GM23338 (cell line): ENCODE data around the gene RRP8. TPM values are rescaled to one million over a fixed set of nuclear protein-coding genes. Genes with fewer than 3 reads are reported as not detected.

Source experiments
- ATAC-seq: fragments of 200-7000 bp; cut with Tn5 transposase; 3 replicates; pipeline ENCODE4 v1.9.1; 2020
- DNase-seq: peaks from one replicate; pipeline ENCODE4 v3.0.0-alpha.2; 2015; ENCODE audit warnings: low spot score
- H2AFZ ChIP-seq: fragments of 200-600 bp; sonication (generic); 2 replicates; pipeline ENCODE4 v1.8.0; 2016; ENCODE audit warnings: antibody characterized with exemption, mild to moderate bottlenecking, moderate library complexity
- H3F3A ChIP-seq: fragments of 200-600 bp; sonication (generic); replicated peaks from 2 replicates; pipeline ENCODE4 v1.8.0; 2017; ENCODE audit warnings: antibody characterized with exemption, mixed run types, low read depth
- H3K27ac ChIP-seq: fragments of 200-600 bp; sonication (generic); 2 replicates; pipeline ENCODE4 v1.6.1; 2016; ENCODE audit warnings: low read depth
- H3K27me3 ChIP-seq: fragments of 200-600 bp; sonication (generic); 2 replicates; pipeline ENCODE4 v1.8.0; 2016; ENCODE audit warnings: mild to moderate bottlenecking, mixed run types, moderate library complexity; ENCODE audit not compliant: insufficient read depth
- H3K36me3 ChIP-seq: fragments of 200-600 bp; sonication (generic); 2 replicates; pipeline ENCODE4 v1.8.0; 2016; ENCODE audit warnings: mild to moderate bottlenecking; ENCODE audit not compliant: insufficient read depth
- H3K4me1 ChIP-seq: fragments of 200-600 bp; sonication (generic); 2 replicates; pipeline ENCODE4 v1.8.0; 2016; ENCODE audit warnings: mild to moderate bottlenecking, moderate library complexity; ENCODE audit not compliant: insufficient read depth
- H3K4me2 ChIP-seq: fragments of 200-600 bp; sonication (generic); 2 replicates; pipeline ENCODE4 v1.7.1; 2017; ENCODE audit warnings: mixed run types
- H3K4me3 ChIP-seq: fragments of 200-600 bp; sonication (generic); 2 replicates; pipeline ENCODE4 v1.6.1; 2016; ENCODE audit warnings: mixed run types
- H3K79me2 ChIP-seq: fragments of 200-600 bp; sonication (generic); replicated peaks from 2 replicates; pipeline ENCODE4 v1.8.0; 2017; ENCODE audit warnings: mild to moderate bottlenecking; ENCODE audit not compliant: insufficient read depth
- H3K9me2 ChIP-seq: fragments of 200-600 bp; sonication (generic); 2 replicates; pipeline ENCODE4 v1.8.0; 2017; ENCODE audit not compliant: insufficient read depth
- H4K20me1 ChIP-seq: fragments of 200-600 bp; sonication (generic); replicated peaks from 2 replicates; pipeline ENCODE4 v1.8.0; 2017; ENCODE audit warnings: mild to moderate bottlenecking; ENCODE audit not compliant: insufficient read depth
- H3K27ac Mint-ChIP-seq: 2 replicates; pipeline ENCODE4 v1.8.0; 2020; ENCODE audit warnings: inconsistent platforms, mild to moderate bottlenecking, moderate library complexity, mixed read lengths
- H3K27me3 Mint-ChIP-seq: 3 replicates; pipeline ENCODE4 v1.8.0; 2022; ENCODE audit warnings: low read depth, mild to moderate bottlenecking, moderate library complexity, mixed read lengths, inconsistent platforms; ENCODE audit not compliant: insufficient read depth, poor library complexity
- H3K36me3 Mint-ChIP-seq: 3 replicates; pipeline ENCODE4 v1.8.0; 2021; ENCODE audit warnings: low read depth, mild to moderate bottlenecking, inconsistent platforms, moderate library complexity, mixed read lengths
- H3K4me1 Mint-ChIP-seq: 3 replicates; pipeline ENCODE4 v1.8.0; 2020; ENCODE audit warnings: mild to moderate bottlenecking, inconsistent platforms, mixed read lengths
- H3K4me3 Mint-ChIP-seq: 3 replicates; pipeline ENCODE4 v1.8.0; 2021; ENCODE audit warnings: moderate library complexity, mild to moderate bottlenecking, inconsistent platforms, mixed read lengths
- H3K9me3 Mint-ChIP-seq: 3 replicates; pipeline ENCODE4 v1.8.0; 2020; ENCODE audit warnings: moderate library complexity, mild to moderate bottlenecking, inconsistent platforms, mixed read lengths
- CREB1 ChIP-seq: fragments of 250-450 bp; sonication (Bioruptor Pico); IDR thresholded peaks from 2 replicates; pipeline ENCODE4 v1.5.0; 2020; ENCODE audit warnings: low read depth, mild to moderate bottlenecking, moderate library complexity
- CTCF ChIP-seq, 2 experiments: fragments of 200-600 bp in 1 of 2; sonication (generic) in 1 of 2; conservative IDR thresholded peaks; 2 replicates each; pipeline versions ENCODE4 v1.5.1 to v1.6.1; 2016 to 2017; ENCODE audit warnings: antibody characterized with exemption in 2 of 2, low read depth in 2 of 2, mild to moderate bottlenecking in 2 of 2, moderate library complexity in 1 of 2
- EZH2 ChIP-seq: fragments of 200-600 bp; sonication (generic); IDR thresholded peaks from one replicate; pipeline ENCODE4 v1.8.0; 2017; ENCODE audit warnings: antibody characterized with exemption, mild to moderate bottlenecking, low read depth; ENCODE audit not compliant: unreplicated experiment
- EZH2phosphoT487 ChIP-seq: fragments of 200-600 bp; sonication (generic); IDR thresholded peaks from one replicate; pipeline ENCODE4 v1.8.1; 2018; ENCODE audit warnings: antibody characterized with exemption; ENCODE audit not compliant: unreplicated experiment
- JUNB ChIP-seq: IDR thresholded peaks from one replicate; pipeline ENCODE4 v1.6.1; 2016; ENCODE audit warnings: antibody characterized with exemption; ENCODE audit not compliant: unreplicated experiment
- NANOG ChIP-seq: IDR thresholded peaks from 2 replicates; pipeline ENCODE4 v1.6.1; 2016; ENCODE audit warnings: antibody characterized with exemption, borderline replicate concordance
- POLR2AphosphoS5 ChIP-seq: IDR thresholded peaks from 2 replicates; pipeline ENCODE4 v1.6.1; 2016; ENCODE audit warnings: antibody characterized with exemption, low read depth
- STAT1 ChIP-seq: IDR thresholded peaks from one replicate; pipeline ENCODE4 v1.6.1; 2016; ENCODE audit warnings: antibody characterized with exemption; ENCODE audit not compliant: unreplicated experiment
- ZNF114 ChIP-seq: fragments of 250-450 bp; sonication (Bioruptor Pico); IDR thresholded peaks from 2 replicates; pipeline ENCODE4 v1.5.0; 2020; ENCODE audit warnings: mild to moderate bottlenecking, moderate library complexity
- ZNF331 ChIP-seq: fragments of 250-450 bp; sonication (Bioruptor Pico); IDR thresholded peaks from 2 replicates; pipeline ENCODE4 v1.5.0; 2020; ENCODE audit warnings: low read depth, mild to moderate bottlenecking, moderate library complexity
- polyA plus RNA-seq: library from polyadenylated mRNA; unstranded; fragments of >200 nt; fragmentation: Nextera tagmentation; extraction: Ambion mirVana; gene quantifications from 2 replicates; pipeline ENCODE4 v1.2.1, GENCODE V29; 2016
- total RNA-seq: library from RNA; depleted of rRNA; stranded (reverse); fragments of >200 nt; shearing (Covaris generic); gene quantifications from 2 replicates; pipeline ENCODE4 v1.2.3, GENCODE V29; 2014
- TF ChIP-seq, protein P1 (sequence below): fragments of 250-450 bp; sonication (Bioruptor Pico); IDR thresholded peaks from 2 replicates; pipeline ENCODE4 v1.5.0; 2020; ENCODE audit warnings: mild to moderate bottlenecking, moderate library complexity
- TF ChIP-seq, protein P2 (sequence below): IDR thresholded peaks from one replicate; pipeline ENCODE4 v1.6.1; 2018; ENCODE audit warnings: antibody characterized with exemption; ENCODE audit not compliant: unreplicated experiment
- TF ChIP-seq, protein P3 (sequence below): IDR thresholded peaks from 2 replicates; pipeline ENCODE4 v1.6.1; 2016; ENCODE audit warnings: antibody characterized with exemption

RRP8 gene
- total and polyA plus RNA-seq, 2 experiments from 2014 or later, result 7.4 to 13.7 TPM

GRCh38 chr11:6604790-6605189 lies 1.4 kb upstream of the RRP8 start:
- DNase-seq, result no peak
- H3K27me3 ChIP-seq, result no peaks in the 10 kb centered on the region
- Mint-ChIP-seq H3K36me3 (peaks cover 39% of the 10 kb centered on the region), H3K9me3 (no peaks in the 10 kb centered on the region), H3K27me3 (peaks cover 3% of the 10 kb centered on the region), H3K27ac (no peak overlapping the region), H3K4me1 (peaks cover 20% of the 10 kb centered on the region), H3K4me3 (no peak overlapping the region)
- H4K20me1 ChIP-seq, result no peaks in the 10 kb centered on the region; the same call in 1 of the 2 replicates
- H3K9me2 ChIP-seq, result no peaks in the 10 kb centered on the region
- H3K36me3 ChIP-seq, result peaks cover 27% of the 10 kb centered on the region; the same call in 1 of the 2 replicates
- H3K4me2 ChIP-seq, result peak overlapping the region; percentile 90
- peaks cover 53% of the 10 kb centered on the region for H3K79me2 ChIP-seq
- H3K4me1 ChIP-seq, result peaks cover 23% of the 10 kb centered on the region
- H3K27ac ChIP-seq, result no peak overlapping the region; the same call in 1 of the 2 replicates
- peaks cover 16% of the 10 kb centered on the region for H3F3A ChIP-seq
- no peak for ATAC-seq
- TF ChIP-seq, protein P1, sequence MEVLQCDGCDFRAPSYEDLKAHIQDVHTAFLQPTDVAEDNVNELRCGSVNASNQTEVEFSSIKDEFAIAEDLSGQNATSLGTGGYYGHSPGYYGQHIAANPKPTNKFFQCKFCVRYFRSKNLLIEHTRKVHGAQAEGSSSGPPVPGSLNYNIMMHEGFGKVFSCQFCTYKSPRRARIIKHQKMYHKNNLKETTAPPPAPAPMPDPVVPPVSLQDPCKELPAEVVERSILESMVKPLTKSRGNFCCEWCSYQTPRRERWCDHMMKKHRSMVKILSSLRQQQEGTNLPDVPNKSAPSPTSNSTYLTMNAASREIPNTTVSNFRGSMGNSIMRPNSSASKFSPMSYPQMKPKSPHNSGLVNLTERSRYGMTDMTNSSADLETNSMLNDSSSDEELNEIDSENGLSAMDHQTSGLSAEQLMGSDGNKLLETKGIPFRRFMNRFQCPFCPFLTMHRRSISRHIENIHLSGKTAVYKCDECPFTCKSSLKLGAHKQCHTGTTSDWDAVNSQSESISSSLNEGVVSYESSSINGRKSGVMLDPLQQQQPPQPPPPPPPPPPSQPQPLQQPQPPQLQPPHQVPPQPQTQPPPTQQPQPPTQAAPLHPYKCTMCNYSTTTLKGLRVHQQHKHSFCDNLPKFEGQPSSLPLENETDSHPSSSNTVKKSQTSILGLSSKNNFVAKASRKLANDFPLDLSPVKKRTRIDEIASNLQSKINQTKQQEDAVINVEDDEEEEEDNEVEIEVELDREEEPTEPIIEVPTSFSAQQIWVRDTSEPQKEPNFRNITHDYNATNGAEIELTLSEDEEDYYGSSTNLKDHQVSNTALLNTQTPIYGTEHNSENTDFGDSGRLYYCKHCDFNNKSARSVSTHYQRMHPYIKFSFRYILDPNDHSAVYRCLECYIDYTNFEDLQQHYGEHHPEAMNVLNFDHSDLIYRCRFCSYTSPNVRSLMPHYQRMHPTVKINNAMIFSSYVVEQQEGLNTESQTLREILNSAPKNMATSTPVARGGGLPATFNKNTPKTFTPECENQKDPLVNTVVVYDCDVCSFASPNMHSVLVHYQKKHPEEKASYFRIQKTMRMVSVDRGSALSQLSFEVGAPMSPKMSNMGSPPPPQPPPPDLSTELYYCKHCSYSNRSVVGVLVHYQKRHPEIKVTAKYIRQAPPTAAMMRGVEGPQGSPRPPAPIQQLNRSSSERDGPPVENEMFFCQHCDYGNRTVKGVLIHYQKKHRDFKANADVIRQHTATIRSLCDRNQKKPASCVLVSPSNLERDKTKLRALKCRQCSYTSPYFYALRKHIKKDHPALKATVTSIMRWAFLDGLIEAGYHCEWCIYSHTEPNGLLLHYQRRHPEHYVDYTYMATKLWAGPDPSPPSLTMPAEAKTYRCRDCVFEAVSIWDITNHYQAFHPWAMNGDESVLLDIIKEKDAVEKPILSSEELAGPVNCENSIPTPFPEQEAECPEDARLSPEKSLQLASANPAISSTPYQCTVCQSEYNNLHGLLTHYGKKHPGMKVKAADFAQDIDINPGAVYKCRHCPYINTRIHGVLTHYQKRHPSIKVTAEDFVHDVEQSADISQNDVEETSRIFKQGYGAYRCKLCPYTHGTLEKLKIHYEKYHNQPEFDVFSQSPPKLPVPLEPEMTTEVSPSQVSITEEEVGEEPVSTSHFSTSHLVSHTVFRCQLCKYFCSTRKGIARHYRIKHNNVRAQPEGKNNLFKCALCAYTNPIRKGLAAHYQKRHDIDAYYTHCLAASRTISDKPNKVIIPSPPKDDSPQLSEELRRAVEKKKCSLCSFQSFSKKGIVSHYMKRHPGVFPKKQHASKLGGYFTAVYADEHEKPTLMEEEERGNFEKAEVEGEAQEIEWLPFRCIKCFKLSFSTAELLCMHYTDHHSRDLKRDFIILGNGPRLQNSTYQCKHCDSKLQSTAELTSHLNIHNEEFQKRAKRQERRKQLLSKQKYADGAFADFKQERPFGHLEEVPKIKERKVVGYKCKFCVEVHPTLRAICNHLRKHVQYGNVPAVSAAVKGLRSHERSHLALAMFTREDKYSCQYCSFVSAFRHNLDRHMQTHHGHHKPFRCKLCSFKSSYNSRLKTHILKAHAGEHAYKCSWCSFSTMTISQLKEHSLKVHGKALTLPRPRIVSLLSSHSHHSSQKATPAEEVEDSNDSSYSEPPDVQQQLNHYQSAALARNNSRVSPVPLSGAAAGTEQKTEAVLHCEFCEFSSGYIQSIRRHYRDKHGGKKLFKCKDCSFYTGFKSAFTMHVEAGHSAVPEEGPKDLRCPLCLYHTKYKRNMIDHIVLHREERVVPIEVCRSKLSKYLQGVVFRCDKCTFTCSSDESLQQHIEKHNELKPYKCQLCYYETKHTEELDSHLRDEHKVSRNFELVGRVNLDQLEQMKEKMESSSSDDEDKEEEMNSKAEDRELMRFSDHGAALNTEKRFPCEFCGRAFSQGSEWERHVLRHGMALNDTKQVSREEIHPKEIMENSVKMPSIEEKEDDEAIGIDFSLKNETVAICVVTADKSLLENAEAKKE (CRISPR knock-in tag), result no peak
- TF ChIP-seq ZNF331 (no peak), CREB1 (CRISPR knock-in tag) (no peak), ZNF114 (no peak), JUNB (no peak), CTCF (conservative IDR thresholded peaks at IDR 0.05; ENCODE audit: low read depth in 2 of 2) (no peak), EZH2phosphoT487 (no peak), NANOG (no peak), STAT1 (no peak), POLR2AphosphoS5 (no peak), EZH2 (no peak)
- TF ChIP-seq, protein P2, sequence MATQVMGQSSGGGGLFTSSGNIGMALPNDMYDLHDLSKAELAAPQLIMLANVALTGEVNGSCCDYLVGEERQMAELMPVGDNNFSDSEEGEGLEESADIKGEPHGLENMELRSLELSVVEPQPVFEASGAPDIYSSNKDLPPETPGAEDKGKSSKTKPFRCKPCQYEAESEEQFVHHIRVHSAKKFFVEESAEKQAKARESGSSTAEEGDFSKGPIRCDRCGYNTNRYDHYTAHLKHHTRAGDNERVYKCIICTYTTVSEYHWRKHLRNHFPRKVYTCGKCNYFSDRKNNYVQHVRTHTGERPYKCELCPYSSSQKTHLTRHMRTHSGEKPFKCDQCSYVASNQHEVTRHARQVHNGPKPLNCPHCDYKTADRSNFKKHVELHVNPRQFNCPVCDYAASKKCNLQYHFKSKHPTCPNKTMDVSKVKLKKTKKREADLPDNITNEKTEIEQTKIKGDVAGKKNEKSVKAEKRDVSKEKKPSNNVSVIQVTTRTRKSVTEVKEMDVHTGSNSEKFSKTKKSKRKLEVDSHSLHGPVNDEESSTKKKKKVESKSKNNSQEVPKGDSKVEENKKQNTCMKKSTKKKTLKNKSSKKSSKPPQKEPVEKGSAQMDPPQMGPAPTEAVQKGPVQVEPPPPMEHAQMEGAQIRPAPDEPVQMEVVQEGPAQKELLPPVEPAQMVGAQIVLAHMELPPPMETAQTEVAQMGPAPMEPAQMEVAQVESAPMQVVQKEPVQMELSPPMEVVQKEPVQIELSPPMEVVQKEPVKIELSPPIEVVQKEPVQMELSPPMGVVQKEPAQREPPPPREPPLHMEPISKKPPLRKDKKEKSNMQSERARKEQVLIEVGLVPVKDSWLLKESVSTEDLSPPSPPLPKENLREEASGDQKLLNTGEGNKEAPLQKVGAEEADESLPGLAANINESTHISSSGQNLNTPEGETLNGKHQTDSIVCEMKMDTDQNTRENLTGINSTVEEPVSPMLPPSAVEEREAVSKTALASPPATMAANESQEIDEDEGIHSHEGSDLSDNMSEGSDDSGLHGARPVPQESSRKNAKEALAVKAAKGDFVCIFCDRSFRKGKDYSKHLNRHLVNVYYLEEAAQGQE, result no peak
- TF ChIP-seq, protein P3, sequence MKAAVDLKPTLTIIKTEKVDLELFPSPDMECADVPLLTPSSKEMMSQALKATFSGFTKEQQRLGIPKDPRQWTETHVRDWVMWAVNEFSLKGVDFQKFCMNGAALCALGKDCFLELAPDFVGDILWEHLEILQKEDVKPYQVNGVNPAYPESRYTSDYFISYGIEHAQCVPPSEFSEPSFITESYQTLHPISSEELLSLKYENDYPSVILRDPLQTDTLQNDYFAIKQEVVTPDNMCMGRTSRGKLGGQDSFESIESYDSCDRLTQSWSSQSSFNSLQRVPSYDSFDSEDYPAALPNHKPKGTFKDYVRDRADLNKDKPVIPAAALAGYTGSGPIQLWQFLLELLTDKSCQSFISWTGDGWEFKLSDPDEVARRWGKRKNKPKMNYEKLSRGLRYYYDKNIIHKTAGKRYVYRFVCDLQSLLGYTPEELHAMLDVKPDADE, result no peak
- H2AFZ ChIP-seq, result no peak overlapping the region
- H3K4me3 ChIP-seq, result peak overlapping the region; percentile 100
